ENCODE results near the gene EFEMP1.

GRCh38 chr2:55931281-55931680, 7.7 kb upstream of the EFEMP1 start:
- no peak for TF ChIP-seq CTCF (conservative IDR thresholded peaks at IDR 0.05; ENCODE audit: low read length)
- no peak for TF ChIP-seq EZH2phosphoT487 (IDR thresholded peaks at IDR 0.05; ENCODE audit: borderline replicate concordance, low read depth, low read length)
